ENCODE measurements around the gene POU2AF2. TPM values are rescaled to one million over a fixed set of nuclear protein-coding genes. Genes with fewer than 3 reads are reported as not detected.
"Not testable (repeated sequence)": the region's sequence is repeated elsewhere in the genome, so short reads cannot be mapped to it uniquely, and the experiment has no call there.

The POU2AF2 gene
- total and polyA plus RNA-seq, 4 donors: not detected

GRCh38 chr11:111272420-111272819 is 26.9 kb downstream of the POU2AF2 start:
- Histone ChIP-seq H3K36me3 (ENCODE audit: control insufficient read depth, insufficient read depth, low read length) (no peaks in the 10 kb centered on the region), H3K9me3 (ENCODE audit: control insufficient read depth, insufficient read depth, low read length) (no peaks in the 10 kb centered on the region), H3K4me1 (ENCODE audit: control insufficient read depth, insufficient read depth, low read length) (no peaks in the 10 kb centered on the region), H3K27ac (ENCODE audit: low read depth, low read length) (no peak overlapping the region), H3K4me3 (ENCODE audit: low read depth, low read length) (no peak overlapping the region), H3K27me3 (ENCODE audit: control insufficient read depth, insufficient read depth, low read length) (no peaks in the 10 kb centered on the region)
- no CpG with 5 or more reads among the region's 3 CpGs for WGBS (ENCODE audit: insufficient coverage)
- DNase-seq (ENCODE audit: low read depth in 4 of 6, low spot score in 6 of 6): no peak

- peaks cover 4% of the 10 kb centered on the region for H3K4me1 ChIP-seq (ENCODE audit: control insufficient read depth, insufficient read depth, low read length)
- H3K9me3 ChIP-seq (ENCODE audit: control insufficient read depth, insufficient read depth, low read length): no peaks in the 10 kb centered on the region
- H3K36me3 ChIP-seq (ENCODE audit: control insufficient read depth, insufficient read depth, low read length): no peaks in the 10 kb centered on the region
- H3K27ac ChIP-seq (ENCODE audit: low read depth, low read length): no peak overlapping the region
- no peak overlapping the region for H3K4me3 ChIP-seq (ENCODE audit: low read depth, low read length)
- DNase-seq (ENCODE audit: low read depth in 4 of 6, low spot score in 6 of 6): no peak
- H3K27me3 ChIP-seq (ENCODE audit: control insufficient read depth, insufficient read depth, low read length): no peaks in the 10 kb centered on the region
- WGBS (ENCODE audit: insufficient coverage): 75% methylated on average over 2 of the region's 3 CpGs
These were observed 37.1 kb downstream of the POU2AF2 start for GRCh38 chr11:111282562-111283075.

GRCh38 chr11:111283945-111284481 is 38.5 kb downstream of the POU2AF2 start:
- H3K27ac ChIP-seq (ENCODE audit: low read depth, low read length): no peak overlapping the region
- peaks cover 4% of the 10 kb centered on the region for H3K4me1 ChIP-seq (ENCODE audit: control insufficient read depth, insufficient read depth, low read length)
- no peak for DNase-seq (ENCODE audit: low read depth in 4 of 6, low spot score in 6 of 6)
- no peaks in the 10 kb centered on the region for H3K9me3 ChIP-seq (ENCODE audit: control insufficient read depth, insufficient read depth, low read length)
- no peaks in the 10 kb centered on the region for H3K27me3 ChIP-seq (ENCODE audit: control insufficient read depth, insufficient read depth, low read length)
- H3K36me3 ChIP-seq (ENCODE audit: control insufficient read depth, insufficient read depth, low read length): no peaks in the 10 kb centered on the region
- no peak overlapping the region for H3K4me3 ChIP-seq (ENCODE audit: low read depth, low read length)
- 87% methylated on average over 26 of the region's 33 CpGs for WGBS (ENCODE audit: insufficient coverage)

GRCh38 chr11:111285189-111286091 is 39.9 kb downstream of the POU2AF2 start:
- Histone ChIP-seq H3K4me3 (ENCODE audit: low read depth, low read length) (no peak overlapping the region), H3K9me3 (ENCODE audit: control insufficient read depth, insufficient read depth, low read length) (no peaks in the 10 kb centered on the region), H3K4me1 (ENCODE audit: control insufficient read depth, insufficient read depth, low read length) (peaks cover 4% of the 10 kb centered on the region), H3K27ac (ENCODE audit: low read depth, low read length) (no peak overlapping the region), H3K36me3 (ENCODE audit: control insufficient read depth, insufficient read depth, low read length) (no peaks in the 10 kb centered on the region), H3K27me3 (ENCODE audit: control insufficient read depth, insufficient read depth, low read length) (no peaks in the 10 kb centered on the region)
- no peak for DNase-seq (ENCODE audit: low read depth in 4 of 6, low spot score in 6 of 6)
- 55% methylated on average over 15 of the region's 18 CpGs for WGBS (ENCODE audit: insufficient coverage)

- no CpG with 5 or more reads among the region's 5 CpGs for WGBS (ENCODE audit: insufficient coverage)
- no peaks in the 10 kb centered on the region for H3K27me3 ChIP-seq (ENCODE audit: control insufficient read depth, insufficient read depth, low read length)
These were observed 46.2 kb downstream of the POU2AF2 start for GRCh38 chr11:111291764-111292163.

GRCh38 chr11:111292408-111292807 is 46.9 kb downstream of the POU2AF2 start:
- H3K27me3 ChIP-seq (ENCODE audit: control insufficient read depth, insufficient read depth, low read length); DNase-seq (ENCODE audit: low read depth in 4 of 6, low spot score in 6 of 6); H3K27ac ChIP-seq (ENCODE audit: low read depth, low read length); H3K4me1 ChIP-seq (ENCODE audit: control insufficient read depth, insufficient read depth, low read length); H3K4me3 ChIP-seq (ENCODE audit: low read depth, low read length); H3K36me3 ChIP-seq (ENCODE audit: control insufficient read depth, insufficient read depth, low read length); H3K9me3 ChIP-seq (ENCODE audit: control insufficient read depth, insufficient read depth, low read length): not testable (repeated sequence)
- no CpG with 5 or more reads among the region's 1 CpG for WGBS (ENCODE audit: insufficient coverage)

More at GRCh38 chr11:111291764-111292163, 46.2 kb downstream of the POU2AF2 start:
- no peak overlapping the region for H3K27ac ChIP-seq (ENCODE audit: low read depth, low read length)
- no peaks in the 10 kb centered on the region for H3K4me1 ChIP-seq (ENCODE audit: control insufficient read depth, insufficient read depth, low read length)
- no peaks in the 10 kb centered on the region for H3K9me3 ChIP-seq (ENCODE audit: control insufficient read depth, insufficient read depth, low read length)
- no peak overlapping the region for H3K4me3 ChIP-seq (ENCODE audit: low read depth, low read length)
- DNase-seq (ENCODE audit: low read depth in 4 of 6, low spot score in 6 of 6): no peak
- no peaks in the 10 kb centered on the region for H3K36me3 ChIP-seq (ENCODE audit: control insufficient read depth, insufficient read depth, low read length)

GRCh38 chr11:111296196-111296595 is 50.7 kb downstream of the POU2AF2 start:
- Histone ChIP-seq H3K36me3 (ENCODE audit: control insufficient read depth, insufficient read depth, low read length) (peaks cover 3% of the 10 kb centered on the region), H3K27ac (ENCODE audit: low read depth, low read length) (no peak overlapping the region), H3K27me3 (ENCODE audit: control insufficient read depth, insufficient read depth, low read length) (peaks cover 9% of the 10 kb centered on the region), H3K9me3 (ENCODE audit: control insufficient read depth, insufficient read depth, low read length) (no peaks in the 10 kb centered on the region), H3K4me3 (ENCODE audit: low read depth, low read length) (no peak overlapping the region), H3K4me1 (ENCODE audit: control insufficient read depth, insufficient read depth, low read length) (peaks cover 17% of the 10 kb centered on the region)
- 88% methylated on average over 1 of the region's 3 CpGs for WGBS (ENCODE audit: insufficient coverage)
- no peak for DNase-seq (ENCODE audit: low read depth in 4 of 6, low spot score in 6 of 6)

- no peak overlapping the region for H3K27ac ChIP-seq (ENCODE audit: low read depth, low read length)
- H3K36me3 ChIP-seq (ENCODE audit: control insufficient read depth, insufficient read depth, low read length): peaks cover 3% of the 10 kb centered on the region
These were observed 52.2 kb downstream of the POU2AF2 start for GRCh38 chr11:111297696-111298095.

GRCh38 chr11:111298413-111299100 is 53.0 kb downstream of the POU2AF2 start, which contains the start of gene POU2AF3:
Gene POU2AF3, plus strand, starts transcription at chr11:111298546. Its CDS starts 36 bp downstream, at chr11:111298582.
- 7% methylated on average over 57 of the region's 57 CpGs for WGBS (ENCODE audit: insufficient coverage)
- Histone ChIP-seq H3K4me3 (ENCODE audit: low read depth, low read length) (peak within 1 kb of the TSS; percentile 68), H3K9me3 (ENCODE audit: control insufficient read depth, insufficient read depth, low read length) (no peaks in the 10 kb centered on the region), H3K36me3 (ENCODE audit: control insufficient read depth, insufficient read depth, low read length) (peaks cover 3% of the 10 kb centered on the region), H3K27me3 (ENCODE audit: control insufficient read depth, insufficient read depth, low read length) (peaks cover 12% of the 10 kb centered on the region), H3K27ac (ENCODE audit: low read depth, low read length) (no peak within 1 kb of the TSS), H3K4me1 (ENCODE audit: control insufficient read depth, insufficient read depth, low read length) (peaks cover 17% of the 10 kb centered on the region)
- DNase-seq (ENCODE audit: low read depth in 4 of 6, low spot score in 6 of 6): no peak

More at GRCh38 chr11:111297696-111298095, 52.2 kb downstream of the POU2AF2 start:
- peaks cover 12% of the 10 kb centered on the region for H3K27me3 ChIP-seq (ENCODE audit: control insufficient read depth, insufficient read depth, low read length)
- H3K4me3 ChIP-seq (ENCODE audit: low read depth, low read length): no peak overlapping the region
- no peaks in the 10 kb centered on the region for H3K9me3 ChIP-seq (ENCODE audit: control insufficient read depth, insufficient read depth, low read length)
- WGBS (ENCODE audit: insufficient coverage): 98% methylated on average over 9 of the region's 10 CpGs
- DNase-seq (ENCODE audit: low read depth in 4 of 6, low spot score in 6 of 6): no peak
- peaks cover 17% of the 10 kb centered on the region for H3K4me1 ChIP-seq (ENCODE audit: control insufficient read depth, insufficient read depth, low read length)
